GM12878 (cell line): ENCODE data around the gene RGS11. TPM values are rescaled to one million over a fixed set of nuclear protein-coding genes. Genes with fewer than 3 reads are reported as not detected.
"Not testable (repeated sequence)": the region's sequence is repeated elsewhere in the genome, so short reads cannot be mapped to it uniquely, and the experiment has no call there.

Experiments
- ATAC-seq: fragments of 200-7000 bp; cut with Tn5 transposase; 3 replicates; pipeline ENCODE4 v1.9.1; 2020; ENCODE audit warnings: mild to moderate bottlenecking, moderate library complexity
- BruUV-seq: library from RNA; stranded (reverse); fragments of 400-500 nt; replicated peaks from 2 replicates; lab custom pipeline; 2021; lab: Mats Ljungman, UMichigan
- CTCF ChIA-PET: fragments of 300-600 bp; sonication (Branson Sonifier 250); formaldehyde crosslinking; extraction: SDS; loops from one replicate; lab custom pipeline; 2021; ENCODE audit warnings: inconsistent platforms; lab: Yijun Ruan, JAX
- POLR2A ChIA-PET: fragments of 350-600 bp; formaldehyde crosslinking; extraction: SDS; loops from one replicate; lab custom pipeline; 2021; ENCODE audit warnings: inconsistent platforms; lab: Charles Lee
- RAD21 ChIA-PET: fragments of 300-600 bp; sonication (Branson Sonifier 250); formaldehyde crosslinking; loops from one replicate; lab custom pipeline; 2023; ENCODE audit warnings: antibody characterized with exemption; ENCODE audit not compliant: unreplicated experiment; lab: Charles Lee
- SMC1A ChIA-PET: fragments of 300-600 bp; sonication (Branson Sonifier 250); formaldehyde crosslinking; loops from one replicate; lab custom pipeline; 2023; ENCODE audit not compliant: unreplicated experiment, uncharacterized antibody; lab: Charles Lee
- DNase-seq: peaks from one replicate; pipeline ENCODE4 v3.0.0-alpha.2; 2011; ENCODE audit warnings: low read depth, low spot score
- FAIRE-seq: peaks from 3 replicates; lab custom pipeline; 2011; peaks lifted over from hg19 to GRCh38; lab: Jason Lieb, UNC
- H2AFZ ChIP-seq: 2 replicates; pipeline ENCODE4 v1.6.0; 2011; ENCODE audit warnings: low read depth, low read length, control low read depth; ENCODE audit not compliant: control insufficient read depth
- H3K27ac ChIP-seq: 2 replicates; pipeline ENCODE4 v1.5.1; 2011; ENCODE audit warnings: control low read depth; ENCODE audit not compliant: control insufficient read depth, insufficient read depth
- H3K27me3 ChIP-seq, 2 experiments: replicated peaks in 1 of 2; 2 replicates each; pipeline versions ENCODE4 v1.6.0 to v1.6.1; 2011; ENCODE audit warnings: low read length in 1 of 2; ENCODE audit not compliant: control insufficient read depth in 2 of 2, insufficient read depth in 2 of 2
- H3K36me3 ChIP-seq, 2 experiments: 2 replicates each; pipeline ENCODE4 v1.5.1; 2011; ENCODE audit warnings: low read length in 1 of 2; ENCODE audit not compliant: control insufficient read depth in 2 of 2, insufficient read depth in 2 of 2
- H3K4me1 ChIP-seq: 2 replicates; pipeline ENCODE4 v1.6.1; 2011; ENCODE audit warnings: mild to moderate bottlenecking, low read length, moderate library complexity, mixed read lengths; ENCODE audit not compliant: control insufficient read depth, insufficient read depth
- H3K4me2 ChIP-seq: 2 replicates; pipeline ENCODE4 v1.6.0; 2011; ENCODE audit warnings: control low read depth; ENCODE audit not compliant: control insufficient read depth, insufficient read depth
- H3K4me3 ChIP-seq: fragments of 200-600 bp; sonication (generic); 2 replicates; pipeline ENCODE4 v1.5.1; 2016
- H3K79me2 ChIP-seq: 2 replicates; pipeline ENCODE4 v1.6.0; 2011; ENCODE audit warnings: low read length; ENCODE audit not compliant: control insufficient read depth, insufficient read depth
- H3K9ac ChIP-seq: 2 replicates; pipeline ENCODE4 v1.8.0; 2011; ENCODE audit warnings: low read length, control low read depth, mixed read lengths; ENCODE audit not compliant: control insufficient read depth, insufficient read depth
- H3K9me3 ChIP-seq: replicated peaks from 3 replicates; pipeline ENCODE4 v1.5.1; 2011; ENCODE audit warnings: mild to moderate bottlenecking, low read length; ENCODE audit not compliant: control insufficient read depth, insufficient read depth
- H4K20me1 ChIP-seq: 2 replicates; pipeline ENCODE4 v1.6.0; 2011; ENCODE audit not compliant: control insufficient read depth, insufficient read depth
- POLR2A ChIP-seq: IDR thresholded peaks from 2 replicates; pipeline ENCODE4 v1.6.1; 2011; ENCODE audit warnings: low read depth, mild to moderate bottlenecking, low read length
- SREBF2 ChIP-seq: IDR thresholded peaks from 2 replicates; pipeline ENCODE4 v1.6.1; 2012; ENCODE audit warnings: mild to moderate bottlenecking, low read length
- WGBS: methylation state at CpG from one replicate; pipeline ENCODE4 v1.1.6; 2016; ENCODE audit warnings: low lambda C conversion rate; ENCODE audit not compliant: insufficient replicate concordance, insufficient coverage; ENCODE audit errors: missing lambda C conversion rate; 5-methylcytosine and 5-hydroxymethylcytosine counted together
- in situ Hi-C: fragments of 300-500 bp; cut with MboI; formaldehyde crosslinking; loops from 9 replicates; pipeline ENCODE4 v1.14.3; 2018; ENCODE audit warnings: mixed read lengths
- intact Hi-C: fragments of 100-400 bp; cut with micrococcal nuclease; formaldehyde crosslinking; loops from one replicate; pipeline ENCODE4 v1.14.2; 2022; ENCODE audit not compliant: unreplicated experiment
- polyA plus RNA-seq, 11 experiments: library from polyadenylated mRNA; depleted of rRNA in 4 of 11; unstranded in 6 of 11; stranded (reverse) in 5 of 11; fragments of >200 nt; fragmentation: Nextera tagmentation in 4 of 11; fragmentation: Illumina TruSeq in 1 of 11; extraction: Ambion mirVana in 4 of 11; extraction: Trizol in 1 of 11; gene quantifications; 1 replicate in 1 of 11; 2 replicates in 10 of 11; pipeline versions ENCODE4 v1.2.1 to v1.2.3, GENCODE V29; 2011 to 2016; ENCODE audit warnings: inconsistent platforms in 2 of 11, missing spikeins in 2 of 11, low read depth in 1 of 11
- total RNA-seq, 4 experiments: library from RNA; depleted of rRNA in 3 of 4; stranded (reverse); fragments of >200 nt in 3 of 4; fragmentation: Illumina TruSeq in 1 of 4; extraction: Trizol in 1 of 4; gene quantifications; 2 replicates each; pipeline versions ENCODE4 v1.2.1 to v1.2.3, GENCODE V29; 2013 to 2021

RGS11 gene
- total and polyA plus RNA-seq, 10 of the 15 experiments (the other 5 are each of a cell fraction or from before 2014, with no cell fraction given) = 0.04 TPM; not detected in 9

- H3K36me3 ChIP-seq, POLR2A ChIA-PET, SMC1A ChIA-PET: not testable (repeated sequence)
Observed at GRCh38 chr16:267562-267961, 8.2 kb downstream of the RGS11 start.

GRCh38 chr16:266258-267164 is 9.2 kb downstream of the RGS11 start:
- POLR2A ChIA-PET = no interaction called here
- H3K9ac ChIP-seq = no peak overlapping the region
- intact Hi-C loops (no loop called here), in situ Hi-C loops (no loop called here)
- SMC1A ChIA-PET = no interaction called here
- no peak overlapping the region for H3K4me3 ChIP-seq
- CTCF ChIA-PET = no interaction called here
- BruUV-seq = no TSS peak
- H2AFZ ChIP-seq = no peak overlapping the region
- no peaks in the 10 kb centered on the region for H3K9me3 ChIP-seq
- TF ChIP-seq POLR2A (0 out of 2 replicates have a peak, but pooled peaks have one; percentile 4), SREBF2 (no peak)
- 75% methylated on average over 23 of the region's 25 CpGs for WGBS
- no peaks in the 10 kb centered on the region for H4K20me1 ChIP-seq
- RAD21 ChIA-PET = no interaction called here
- no peaks in the 10 kb centered on the region for H3K36me3 ChIP-seq
- no peak overlapping the region for H3K4me2 ChIP-seq
- no peak for DNase-seq
- H3K79me2 ChIP-seq = no peaks in the 10 kb centered on the region
- H3K27ac ChIP-seq = no peak overlapping the region
- H3K27me3 ChIP-seq = no peaks in the 10 kb centered on the region
- no peak for ATAC-seq
- FAIRE-seq = no peak
- no peaks in the 10 kb centered on the region for H3K4me1 ChIP-seq

More at GRCh38 chr16:267562-267961, 8.2 kb downstream of the RGS11 start:
- H3K79me2 ChIP-seq, H4K20me1 ChIP-seq, H3K9me3 ChIP-seq, BruUV-seq, ATAC-seq, CTCF ChIA-PET, H2AFZ ChIP-seq, RAD21 ChIA-PET, in situ Hi-C loops, H3K27me3 ChIP-seq, intact Hi-C loops, H3K9ac ChIP-seq, H3K27ac ChIP-seq, H3K4me3 ChIP-seq, H3K4me1 ChIP-seq, DNase-seq, FAIRE-seq, H3K4me2 ChIP-seq: not testable (repeated sequence)
- WGBS = 80% methylated on average over 17 of the region's 17 CpGs
- TF ChIP-seq POLR2A = peak; percentile 55
- TF ChIP-seq, all 136 proteins: peak for 1; not testable (repeated sequence) for 135
